Muscle of leg (tissue), 11 donors: ENCODE results near the gene MSGN1. TPM values are rescaled to one million over a fixed set of nuclear protein-coding genes. Genes with fewer than 3 reads are reported as not detected.
A peak's percentile ranks its signal among the peaks of the same experiment; 100 is the strongest.

ENCODE experiments used
- DNase-seq: peaks from one replicate; pipeline ENCODE4 v3.0.0; 2013
- H3K27ac ChIP-seq: one replicate; pipeline ENCODE4 v1.5.1; 2013; ENCODE audit warnings: mild to moderate bottlenecking, low read length, control low read depth
- H3K27me3 ChIP-seq: one replicate; pipeline ENCODE4 v1.6.1; 2013; ENCODE audit warnings: low read length; ENCODE audit not compliant: control insufficient read depth, insufficient read depth
- H3K36me3 ChIP-seq: one replicate; pipeline ENCODE4 v1.6.1; 2013; ENCODE audit warnings: low read length; ENCODE audit not compliant: control insufficient read depth, insufficient read depth
- H3K4me1 ChIP-seq: one replicate; pipeline ENCODE4 v1.6.1; 2013; ENCODE audit warnings: low read length; ENCODE audit not compliant: control insufficient read depth, insufficient read depth
- H3K4me3 ChIP-seq: one replicate; pipeline ENCODE4 v1.5.1; 2013; ENCODE audit warnings: low read length, control low read depth
- H3K9me3 ChIP-seq: replicated peaks from 2 replicates; pipeline ENCODE4 v1.6.1; 2013; ENCODE audit warnings: low read depth, low read length; ENCODE audit not compliant: control insufficient read depth
- WGBS: methylation state at CpG from one replicate; pipeline ENCODE4 v1.1.5; 2013; ENCODE audit warnings: missing lambda C conversion rate; ENCODE audit not compliant: insufficient coverage; 5-methylcytosine and 5-hydroxymethylcytosine counted together
- polyA plus RNA-seq, 8 donors: library from polyadenylated mRNA; unstranded; fragments of 120-200 nt; gene quantifications; one replicate each; pipeline versions ENCODE4 v1.2.1 to v1.2.3, GENCODE V29; 2013; ENCODE audit warnings: inconsistent platforms in 1 of 8, low replicate concordance in 1 of 8; ENCODE audit not compliant: insufficient read length in 8 of 8, insufficient read depth in 1 of 8
- total RNA-seq: library from RNA; stranded (reverse); fragments of 120-200 nt; gene quantifications from one replicate; pipeline ENCODE4 v1.2.4, GENCODE V29; 2013

MSGN1 gene
- total and polyA plus RNA-seq, 9 donors: 0.35 to 2.3 (median 1.4) TPM; not detected in 1

- Histone ChIP-seq H3K4me1 (peaks cover 39% of the 10 kb centered on the region), H3K27ac (peak overlapping the region; percentile 84), H3K27me3 (no peaks in the 10 kb centered on the region), H3K4me3 (no peak overlapping the region), H3K36me3 (no peaks in the 10 kb centered on the region), H3K9me3 (no peaks in the 10 kb centered on the region)
- DNase-seq: peak; percentile 94
- 23% methylated on average over 4 of the region's 5 CpGs for WGBS
Measured at GRCh38 chr2:17791121-17791816, 25.0 kb upstream of the MSGN1 start.

DNA sequence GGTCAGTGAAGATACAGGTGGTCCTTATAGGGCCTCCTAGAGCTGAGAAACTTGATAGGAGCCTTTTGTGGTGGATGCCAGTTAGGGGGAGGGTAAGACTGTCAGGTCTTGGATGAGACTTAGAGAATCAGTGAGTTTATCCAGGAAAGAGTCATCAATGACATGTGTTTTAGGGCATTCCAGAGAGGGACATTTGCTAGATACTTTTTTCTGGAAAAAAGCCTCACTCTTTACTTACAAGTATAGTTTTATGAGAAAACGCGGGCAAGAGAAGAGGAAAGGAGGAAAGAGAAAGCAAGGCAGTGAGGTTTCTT, 24.5 kb upstream of the MSGN1 start:
- H3K27me3 ChIP-seq: no peaks in the 10 kb centered on the region
- peak overlapping the region; percentile 84 for H3K27ac ChIP-seq
- peaks cover 39% of the 10 kb centered on the region for H3K4me1 ChIP-seq
- no peaks in the 10 kb centered on the region for H3K36me3 ChIP-seq
- peak; percentile 78 for DNase-seq
- H3K4me3 ChIP-seq: no peak overlapping the region
- WGBS: no CpG with 5 or more reads among the region's 2 CpGs
- no peaks in the 10 kb centered on the region for H3K9me3 ChIP-seq

DNA sequence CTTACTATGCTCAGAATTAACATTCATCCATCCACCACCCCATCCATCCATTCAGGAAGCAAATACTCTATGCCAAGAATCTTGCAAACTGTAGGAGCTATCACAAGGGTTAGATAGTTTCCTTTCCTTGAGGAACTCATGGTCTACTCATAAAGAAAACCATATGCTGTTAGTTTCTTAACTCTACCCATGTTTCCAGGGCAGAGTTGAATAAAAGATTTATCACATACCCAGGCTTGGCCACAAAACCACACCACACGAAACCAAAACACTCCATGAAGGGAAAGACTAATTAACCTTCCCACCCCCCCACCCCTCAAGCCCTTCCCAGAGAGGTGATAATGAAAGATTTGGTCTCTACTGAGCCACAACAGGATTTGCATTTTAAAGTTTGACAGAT, 23.7 kb upstream of the MSGN1 start:
- no peak for DNase-seq
- Histone ChIP-seq H3K36me3 (no peaks in the 10 kb centered on the region), H3K27ac (peak overlapping the region; percentile 84), H3K4me3 (no peak overlapping the region), H3K4me1 (peaks cover 39% of the 10 kb centered on the region), H3K9me3 (no peaks in the 10 kb centered on the region), H3K27me3 (no peaks in the 10 kb centered on the region)
- WGBS: no CpG with 5 or more reads among the region's 1 CpG

- WGBS: 17% methylated on average over 4 of the region's 4 CpGs
- Histone ChIP-seq H3K27me3 (no peaks in the 10 kb centered on the region), H3K4me1 (peaks cover 46% of the 10 kb centered on the region), H3K4me3 (no peak overlapping the region), H3K27ac (peak overlapping the region; percentile 74), H3K9me3 (no peaks in the 10 kb centered on the region), H3K36me3 (no peaks in the 10 kb centered on the region)
- DNase-seq: peak; percentile 86
Measured at GRCh38 chr2:17793296-17793695, 23.0 kb upstream of the MSGN1 start.

- Histone ChIP-seq H3K27ac (peak overlapping the region; percentile 74), H3K4me1 (peaks cover 52% of the 10 kb centered on the region), H3K27me3 (no peaks in the 10 kb centered on the region), H3K4me3 (no peak overlapping the region), H3K9me3 (no peaks in the 10 kb centered on the region), H3K36me3 (no peaks in the 10 kb centered on the region)
- 56% methylated on average over 5 of the region's 6 CpGs for WGBS
- no peak for DNase-seq
Measured at GRCh38 chr2:17793803-17794354, 22.4 kb upstream of the MSGN1 start.

DNA sequence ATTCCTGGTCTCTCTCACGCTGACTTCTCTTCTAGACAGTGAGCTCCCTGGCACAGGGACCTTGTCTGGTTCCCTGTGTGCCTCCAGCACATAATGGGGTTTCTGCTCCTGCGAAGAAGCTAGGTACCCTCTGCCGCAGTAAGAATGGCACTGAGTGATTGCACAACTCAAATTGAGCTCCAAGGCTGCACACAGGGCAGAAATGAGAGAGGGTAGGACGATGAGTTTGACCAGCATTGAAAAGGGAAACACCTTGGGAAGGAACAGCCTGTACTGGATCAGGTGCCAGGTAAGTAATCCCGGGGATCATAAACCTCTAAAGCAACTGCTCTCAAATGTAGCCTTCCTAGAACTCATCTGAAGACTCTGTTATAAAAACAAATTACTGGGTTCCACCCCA, 21.0 kb upstream of the MSGN1 start:
- Histone ChIP-seq H3K4me3 (no peak overlapping the region), H3K36me3 (no peaks in the 10 kb centered on the region), H3K4me1 (peaks cover 61% of the 10 kb centered on the region), H3K9me3 (no peaks in the 10 kb centered on the region), H3K27me3 (no peaks in the 10 kb centered on the region), H3K27ac (no peak overlapping the region)
- no peak for DNase-seq
- WGBS: 81% methylated on average over 4 of the region's 5 CpGs

DNA sequence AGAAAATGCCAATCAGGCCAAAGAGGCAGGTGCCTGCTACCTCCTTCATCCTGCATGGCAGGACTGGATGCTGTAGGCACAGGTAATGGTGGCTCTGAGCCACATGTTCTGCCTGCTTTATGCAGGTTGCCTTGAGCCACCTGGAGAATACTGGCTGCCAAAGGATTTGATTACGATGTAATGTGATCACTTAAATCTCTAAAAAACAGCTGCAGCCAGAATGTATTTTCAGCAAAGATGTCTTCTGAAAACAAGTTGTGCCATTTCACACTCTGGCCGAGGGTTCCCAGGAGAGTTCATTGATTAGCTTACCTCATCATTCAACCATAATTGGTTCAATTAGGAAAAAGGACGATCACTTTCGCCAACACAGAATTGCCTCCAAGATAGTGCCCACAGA, 17.9 kb upstream of the MSGN1 start:
- Histone ChIP-seq H3K4me3 (no peak overlapping the region), H3K4me1 (peaks cover 56% of the 10 kb centered on the region), H3K27ac (peak overlapping the region; percentile 97), H3K27me3 (no peaks in the 10 kb centered on the region), H3K9me3 (no peaks in the 10 kb centered on the region), H3K36me3 (no peaks in the 10 kb centered on the region)
- DNase-seq: no peak
- WGBS: no CpG with 5 or more reads among the region's 4 CpGs

GRCh38 chr2:17799301-17800120, 16.7 kb upstream of the MSGN1 start:
- peak; percentile 47 for DNase-seq
- Histone ChIP-seq H3K4me3 (peak overlapping the region; percentile 34), H3K9me3 (no peaks in the 10 kb centered on the region), H3K27ac (peak overlapping the region; percentile 97), H3K27me3 (no peaks in the 10 kb centered on the region), H3K36me3 (no peaks in the 10 kb centered on the region), H3K4me1 (peaks cover 51% of the 10 kb centered on the region)
- 0% methylated on average over 1 of the region's 7 CpGs for WGBS

GRCh38 chr2:17800219-17800618, 16.0 kb upstream of the MSGN1 start:
- DNase-seq: peak; percentile 97
- H3K27me3 ChIP-seq: no peaks in the 10 kb centered on the region
- H3K4me1 ChIP-seq: peaks cover 53% of the 10 kb centered on the region
- H3K27ac ChIP-seq: peak overlapping the region; percentile 97
- WGBS: 57% methylated on average over 2 of the region's 5 CpGs
- no peaks in the 10 kb centered on the region for H3K36me3 ChIP-seq
- H3K9me3 ChIP-seq: no peaks in the 10 kb centered on the region
- peak overlapping the region; percentile 34 for H3K4me3 ChIP-seq

GRCh38 chr2:17800693-17801458, 15.4 kb upstream of the MSGN1 start:
- H3K36me3 ChIP-seq: no peaks in the 10 kb centered on the region
- DNase-seq: no peak
- no peaks in the 10 kb centered on the region for H3K9me3 ChIP-seq
- 77% methylated on average over 1 of the region's 1 CpG for WGBS
- H3K4me3 ChIP-seq: peak overlapping the region; percentile 2
- H3K27ac ChIP-seq: peak overlapping the region; percentile 97
- H3K27me3 ChIP-seq: no peaks in the 10 kb centered on the region
- H3K4me1 ChIP-seq: peaks cover 57% of the 10 kb centered on the region
